HUES64 (cell line): ENCODE results near the gene KDM7A.

Experiments used
- H3K27ac ChIP-seq: 2 replicates; pipeline ENCODE4 v1.7.0; 2013; ENCODE audit warnings: low read depth, low read length, inconsistent platforms
- H3K27me3 ChIP-seq: 2 replicates; pipeline ENCODE4 v1.6.1; 2013; ENCODE audit warnings: mild to moderate bottlenecking, low read length; ENCODE audit not compliant: insufficient read depth
- H3K36me3 ChIP-seq: 2 replicates; pipeline ENCODE4 v1.6.1; 2013; ENCODE audit warnings: mild to moderate bottlenecking, low read length; ENCODE audit not compliant: insufficient read depth
- H3K4me1 ChIP-seq: 2 replicates; pipeline ENCODE4 v1.6.1; 2013; ENCODE audit warnings: mild to moderate bottlenecking, low read length, moderate library complexity; ENCODE audit not compliant: insufficient read depth
- H3K4me3 ChIP-seq: 2 replicates; pipeline ENCODE4 v1.5.1; 2013; ENCODE audit warnings: mild to moderate bottlenecking, low read length, moderate library complexity
- H3K9ac ChIP-seq: 2 replicates; pipeline ENCODE4 v1.6.1; 2013; ENCODE audit warnings: mild to moderate bottlenecking, low read depth, low read length
- H3K9me3 ChIP-seq: 2 replicates; pipeline ENCODE4 v1.6.1; 2013; ENCODE audit warnings: low read depth, low read length; ENCODE audit not compliant: insufficient read depth
- WGBS: fragments of 150-250, 120-280 bp; methylation state at CpG from one replicate; pipeline ENCODE4 v1.1.7; 2013; ENCODE audit warnings: missing lambda C conversion rate; 5-methylcytosine and 5-hydroxymethylcytosine counted together

KDM7A gene

GRCh38 chr7:140153666-140154161 is 23.1 kb downstream of the KDM7A start:
- H3K27me3 ChIP-seq, result no peaks in the 10 kb centered on the region
- no peak overlapping the region for H3K27ac ChIP-seq
- no peaks in the 10 kb centered on the region for H3K36me3 ChIP-seq
- no peak overlapping the region for H3K4me3 ChIP-seq
- no peak overlapping the region for H3K9ac ChIP-seq
- peaks cover 8% of the 10 kb centered on the region; the same call in 1 of the 2 replicates for H3K4me1 ChIP-seq
- no peaks in the 10 kb centered on the region for H3K9me3 ChIP-seq
- WGBS, result 94% methylated on average over 7 of the region's 7 CpGs

DNA sequence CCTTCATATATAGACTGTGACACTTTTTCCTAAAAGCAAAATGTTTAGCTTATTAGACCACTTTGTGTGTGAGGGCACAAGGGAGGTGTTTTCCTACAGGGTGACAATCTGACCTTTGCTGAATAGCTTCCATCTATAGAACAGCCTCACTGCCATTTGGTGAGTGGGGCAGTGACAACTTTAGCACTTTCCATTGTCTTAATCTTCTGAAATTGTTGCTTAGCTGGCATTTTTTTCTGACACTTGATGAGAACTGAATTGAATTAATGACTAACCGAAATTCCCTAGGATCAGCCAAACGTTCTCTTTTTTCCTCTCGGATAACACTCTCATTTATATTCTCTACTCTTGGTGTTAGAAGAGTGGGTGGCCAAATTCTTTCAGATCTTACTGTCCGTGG is 30.2 kb downstream of the KDM7A start:
- Histone ChIP-seq H3K4me3 (no peak overlapping the region), H3K4me1 (peaks cover 8% of the 10 kb centered on the region; the same call in 1 of the 2 replicates), H3K36me3 (no peaks in the 10 kb centered on the region), H3K9ac (no peak overlapping the region), H3K27me3 (no peaks in the 10 kb centered on the region), H3K9me3 (no peaks in the 10 kb centered on the region), H3K27ac (no peak overlapping the region)
- WGBS, result 97% methylated on average over 2 of the region's 4 CpGs

DNA sequence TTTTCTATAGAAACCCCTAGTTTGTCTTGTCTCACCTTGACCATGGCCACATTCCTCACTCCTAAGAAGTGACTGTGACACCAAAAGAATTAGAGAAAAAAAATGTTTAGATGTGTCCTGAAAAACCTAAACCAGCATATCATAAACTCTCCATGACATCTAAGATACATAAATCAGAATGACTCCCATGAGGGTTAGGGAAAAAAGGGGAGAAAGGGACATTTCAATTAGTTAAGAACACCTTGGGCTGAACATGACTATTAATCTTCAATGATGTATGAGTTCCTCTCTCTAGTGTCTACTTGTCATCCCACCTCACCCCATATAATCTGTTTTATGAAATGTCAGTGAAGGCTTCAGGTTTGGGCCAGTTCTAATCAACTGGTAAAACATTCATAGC is 31.1 kb downstream of the KDM7A start:
- H3K27me3 ChIP-seq, result no peaks in the 10 kb centered on the region
- H3K9ac ChIP-seq, result no peak overlapping the region

GRCh38 chr7:140144821-140145220 is 32.0 kb downstream of the KDM7A start:
- Histone ChIP-seq H3K27me3 (no peaks in the 10 kb centered on the region), H3K27ac (no peak overlapping the region), H3K4me3 (no peak overlapping the region), H3K9ac (no peak overlapping the region), H3K9me3 (no peaks in the 10 kb centered on the region), H3K36me3 (no peaks in the 10 kb centered on the region), H3K4me1 (peaks cover 8% of the 10 kb centered on the region; the same call in 1 of the 2 replicates)
- 97% methylated on average over 2 of the region's 2 CpGs for WGBS

More for the DNA sequence above, 31.1 kb downstream of the KDM7A start:
- Histone ChIP-seq H3K36me3 (no peaks in the 10 kb centered on the region), H3K9me3 (no peaks in the 10 kb centered on the region), H3K27ac (no peak overlapping the region), H3K4me1 (peaks cover 8% of the 10 kb centered on the region; the same call in 1 of the 2 replicates), H3K4me3 (no peak overlapping the region)

- Histone ChIP-seq H3K4me3 (no peak overlapping the region), H3K4me1 (peaks cover 8% of the 10 kb centered on the region; the same call in 1 of the 2 replicates), H3K9me3 (no peaks in the 10 kb centered on the region), H3K27me3 (no peaks in the 10 kb centered on the region), H3K36me3 (no peaks in the 10 kb centered on the region), H3K9ac (no peak overlapping the region), H3K27ac (no peak overlapping the region)
- 88% methylated on average over 3 of the region's 3 CpGs for WGBS
Measured at GRCh38 chr7:140143997-140144396, 32.8 kb downstream of the KDM7A start.

GRCh38 chr7:140142031-140142430 is 34.8 kb downstream of the KDM7A start:
- Histone ChIP-seq H3K27ac (no peak overlapping the region), H3K4me3 (no peak overlapping the region), H3K27me3 (no peaks in the 10 kb centered on the region), H3K9me3 (no peaks in the 10 kb centered on the region), H3K9ac (no peak overlapping the region), H3K4me1 (no peaks in the 10 kb centered on the region), H3K36me3 (no peaks in the 10 kb centered on the region)

DNA sequence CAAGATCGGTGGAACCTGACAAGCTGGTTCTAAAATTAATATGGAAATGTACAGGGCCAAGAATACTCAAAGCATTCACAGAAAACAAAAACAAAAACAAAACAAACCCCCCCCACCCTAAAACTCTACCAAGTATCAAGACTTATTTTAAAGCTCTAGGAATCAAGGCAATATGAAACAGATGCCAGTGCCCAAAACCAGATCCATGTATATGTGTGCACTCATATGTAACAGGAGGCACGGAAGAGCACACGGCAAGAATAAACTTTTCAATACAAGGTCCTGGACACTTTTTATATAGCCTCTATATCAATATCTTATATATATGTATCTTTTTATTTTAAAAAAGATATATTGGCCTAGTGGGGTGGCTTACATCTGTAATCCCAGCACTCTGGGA is 35.5 kb downstream of the KDM7A start:
- 100% methylated on average over 2 of the region's 3 CpGs for WGBS
- no peaks in the 10 kb centered on the region for H3K4me1 ChIP-seq
- no peaks in the 10 kb centered on the region for H3K9me3 ChIP-seq

DNA sequence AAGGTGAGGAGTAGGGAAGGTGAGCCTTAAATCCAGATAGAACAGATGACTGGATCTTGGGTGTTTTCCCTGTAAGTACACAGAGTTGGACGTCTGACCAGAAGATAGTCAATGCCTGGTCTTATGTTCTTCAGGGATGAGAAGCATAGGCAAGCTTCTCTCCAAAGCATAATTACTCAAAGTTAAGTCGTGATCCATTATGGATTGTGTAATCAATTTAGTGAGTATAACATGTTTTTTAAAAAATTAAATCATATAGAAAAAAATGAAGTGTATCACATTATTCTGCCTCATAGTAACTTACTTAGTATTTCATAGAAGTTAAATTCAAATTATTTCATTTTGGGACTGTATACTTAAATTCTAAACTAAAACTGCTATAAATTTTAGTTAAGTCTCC is 39.7 kb downstream of the KDM7A start:
- Histone ChIP-seq H3K27me3 (no peaks in the 10 kb centered on the region), H3K9ac (no peak overlapping the region), H3K36me3 (peaks cover 9% of the 10 kb centered on the region), H3K4me1 (peaks cover 5% of the 10 kb centered on the region; the same call in 1 of the 2 replicates), H3K27ac (no peak overlapping the region), H3K4me3 (no peak overlapping the region), H3K9me3 (no peaks in the 10 kb centered on the region)
- 100% methylated on average over 1 of the region's 2 CpGs for WGBS

More for the DNA sequence above, 35.5 kb downstream of the KDM7A start:
- Histone ChIP-seq H3K27ac (no peak overlapping the region), H3K9ac (no peak overlapping the region), H3K36me3 (no peaks in the 10 kb centered on the region), H3K27me3 (no peaks in the 10 kb centered on the region), H3K4me3 (no peak overlapping the region)

DNA sequence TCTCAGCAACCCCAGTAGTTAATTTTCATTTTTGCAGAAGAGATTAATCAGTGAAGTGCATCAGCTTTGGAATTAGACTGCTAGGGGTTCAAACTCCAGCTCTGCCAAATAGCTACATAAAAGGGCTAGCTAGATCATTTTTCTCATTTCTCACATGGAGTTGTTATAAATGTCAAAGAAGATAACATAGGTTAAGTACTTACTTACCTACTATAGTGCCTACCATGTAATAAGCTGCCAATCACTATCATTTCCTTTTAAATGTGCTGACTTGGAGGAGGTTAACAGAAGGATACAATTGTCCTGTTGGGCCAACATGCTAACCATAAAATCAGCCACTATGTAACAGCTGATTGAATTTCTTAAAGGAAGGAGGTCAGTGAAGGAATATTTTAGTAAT is 40.7 kb downstream of the KDM7A start:
- Histone ChIP-seq H3K36me3 (peaks cover 19% of the 10 kb centered on the region), H3K27ac (no peak overlapping the region), H3K27me3 (no peaks in the 10 kb centered on the region), H3K9ac (no peak overlapping the region), H3K4me3 (no peak overlapping the region), H3K9me3 (no peaks in the 10 kb centered on the region), H3K4me1 (peaks cover 5% of the 10 kb centered on the region; the same call in 1 of the 2 replicates)

DNA sequence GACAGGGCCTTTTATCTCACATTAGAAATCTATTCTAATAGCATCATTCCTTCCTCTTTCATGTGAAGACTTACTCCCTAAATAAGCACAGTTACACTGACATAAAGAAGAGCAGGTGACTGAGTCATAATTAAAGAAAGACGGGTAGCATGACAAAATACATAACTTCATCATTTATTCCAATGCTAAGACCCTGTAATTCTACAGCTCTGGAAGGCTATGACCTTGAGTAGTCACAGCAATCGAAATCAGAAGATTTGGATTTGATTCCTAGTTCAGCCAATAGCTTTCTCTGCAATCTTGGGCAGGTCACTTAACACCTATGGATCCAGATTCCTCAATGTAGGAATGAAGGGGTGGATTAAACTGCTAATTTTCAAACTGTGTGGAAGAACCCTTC is 42.7 kb downstream of the KDM7A start:
- no peak overlapping the region for H3K4me3 ChIP-seq
- H3K9ac ChIP-seq, result no peak overlapping the region
- H3K27me3 ChIP-seq, result no peaks in the 10 kb centered on the region
- no peaks in the 10 kb centered on the region for H3K9me3 ChIP-seq
- no peak overlapping the region for H3K27ac ChIP-seq
- 95% methylated on average over 2 of the region's 2 CpGs for WGBS
- H3K36me3 ChIP-seq, result peaks cover 25% of the 10 kb centered on the region
- H3K4me1 ChIP-seq, result peaks cover 5% of the 10 kb centered on the region; the same call in 1 of the 2 replicates

GRCh38 chr7:140127360-140128127 is 49.2 kb downstream of the KDM7A start:
- no peak overlapping the region for H3K27ac ChIP-seq
- H3K27me3 ChIP-seq, result no peaks in the 10 kb centered on the region
- WGBS, result 100% methylated on average over 1 of the region's 1 CpG
- no peaks in the 10 kb centered on the region for H3K4me1 ChIP-seq
- no peak overlapping the region for H3K9ac ChIP-seq
- H3K9me3 ChIP-seq, result no peaks in the 10 kb centered on the region
- H3K4me3 ChIP-seq, result no peak overlapping the region
- H3K36me3 ChIP-seq, result peaks cover 49% of the 10 kb centered on the region
